Psoas muscle (tissue), 8 donors: ENCODE measurements around the gene CLSTN2. TPM values are rescaled to one million over a fixed set of nuclear protein-coding genes. Genes with fewer than 3 reads are reported as not detected.

Source experiments
- ATAC-seq, 4 donors: fragments of 200-7000 bp; cut with Tn5 transposase; one replicate each; pipeline ENCODE4 v1.9.1; 2020; ENCODE audit warnings: moderate library complexity in 3 of 4, mild to moderate bottlenecking in 2 of 4
- DNase-seq, 2 donors: peaks; one replicate each; pipeline ENCODE4 v3.0.0-alpha.2; 2020
- H3K27ac ChIP-seq: fragments of 200-600 bp; one replicate; pipeline ENCODE4 v1.8.0; 2022
- H3K27me3 ChIP-seq, 3 donors: fragments of 200-600 bp in 1 of 3; one replicate each; pipeline versions ENCODE4 v1.6.1 to v1.8.0; 2013 to 2022; ENCODE audit warnings: low read length in 2 of 3, mild to moderate bottlenecking in 2 of 3, moderate library complexity in 1 of 3; ENCODE audit not compliant: insufficient read depth in 3 of 3
- H3K36me3 ChIP-seq, 2 donors: fragments of 200-600 bp in 1 of 2; one replicate each; pipeline versions ENCODE4 v1.6.1 to v1.8.0; 2013 to 2022; ENCODE audit warnings: low read depth in 1 of 2, mild to moderate bottlenecking in 1 of 2, moderate library complexity in 1 of 2; ENCODE audit not compliant: insufficient read depth in 1 of 2
- H3K4me1 ChIP-seq: fragments of 200-600 bp; one replicate; pipeline ENCODE4 v1.8.0; 2022
- H3K4me3 ChIP-seq: fragments of 200-600 bp; one replicate; pipeline ENCODE4 v1.8.0; 2022; ENCODE audit warnings: mild to moderate bottlenecking
- H3K9me3 ChIP-seq: fragments of 200-600 bp; one replicate; pipeline ENCODE4 v1.8.0; 2022
- CTCF ChIP-seq: fragments of 200-600 bp; IDR thresholded peaks from one replicate; pipeline ENCODE4 v1.8.0; 2022; ENCODE audit warnings: antibody characterized with exemption
- WGBS, 3 donors: extraction: QIAGEN DNeasy Blood & Tissue Kit; methylation state at CpG; one replicate each; pipeline versions ENCODE4 v1.1.6 to v1.1.7; 2013; 5-methylcytosine and 5-hydroxymethylcytosine counted together
- intact Hi-C, 2 donors: fragments of 100-400 bp; cut with DNase I; formaldehyde crosslinking; loops; one replicate each; pipeline versions ENCODE4 v1.11.0 to v1.14.2; 2022
- polyA plus RNA-seq, 3 donors: library from polyadenylated mRNA; stranded (reverse); fragments of 200-250 nt; gene quantifications; one replicate each; pipeline ENCODE4 v1.2.3, GENCODE V29; 2013
- total RNA-seq, 4 donors: library from RNA; stranded (reverse); fragmentation: NEBNext Ultra II Directional in 2 of 4; extraction: Animal tissue kit (Norgen Biotek cat#: 25700) in 2 of 4; gene quantifications; one replicate each; pipeline versions ENCODE4 v1.2.1 to v1.2.4, GENCODE V29; 2021 to 2023
- donor health status: healthy with polysubstance abuse.
- donor health status: DM: no; HTN: no; CAD: no; lungs with moderate emphysema.
- donor health status: Bipolar disorder and iron deficiency.
- donor health status: healthy.
- donor health status: DM: yes; HTN: yes; CAD: no.
- donor health status: DM: no; HTN: no; CAD: no.
- donor health status: DM: no; HTN: no; CAD: no.
- donor health status: DM: yes; HTN: yes; CAD: no.

Gene CLSTN2
- total and polyA plus RNA-seq, 7 donors, result 0.24 to 5.0 (median 1.5) TPM

GRCh38 chr3:140568131-140568530 is 633.1 kb downstream of the CLSTN2 start:
- intact Hi-C loops, result no loop called here
- TF ChIP-seq CTCF, result no peak
- 89 to 93% (median 91%) methylated on average over 2 of the region's 2 CpGs for WGBS, 3 donors
- Histone ChIP-seq H3K9me3 (no peaks in the 10 kb centered on the region), H3K4me1 (no peaks in the 10 kb centered on the region), H3K27ac (no peak overlapping the region), H3K36me3 (no peaks in the 10 kb centered on the region), H3K27me3 (no peaks in the 10 kb centered on the region), H3K4me3 (no peak overlapping the region)
- DNase-seq (no peak), ATAC-seq (no peak)

- peak; percentile 26 to 75 for DNase-seq
- no peaks in the 10 kb centered on the region for H3K9me3 ChIP-seq
- TF ChIP-seq CTCF, result no peak
- WGBS, 3 donors, result 57 to 60% (median 58%) methylated on average over 3 of the region's 3 CpGs
- peak in 2 of 4 donors; percentile 34 to 45 for ATAC-seq
- H3K4me3 ChIP-seq, result no peak overlapping the region
- H3K36me3 ChIP-seq, result no peaks in the 10 kb centered on the region
- H3K27ac ChIP-seq, result no peak overlapping the region
- intact Hi-C loops, result no loop called here
- H3K4me1 ChIP-seq, result no peaks in the 10 kb centered on the region
- H3K27me3 ChIP-seq, result no peaks in the 10 kb centered on the region
These were observed 634.0 kb downstream of the CLSTN2 start for GRCh38 chr3:140568842-140569520.

GRCh38 chr3:140570602-140571001 is 635.6 kb downstream of the CLSTN2 start:
- H3K4me1 ChIP-seq, result no peaks in the 10 kb centered on the region
- 40 to 53% (median 48%) methylated on average over 3 of the region's 3 CpGs for WGBS, 3 donors
- no peak overlapping the region for H3K4me3 ChIP-seq
- no peak for TF ChIP-seq CTCF
- H3K27ac ChIP-seq, result no peak overlapping the region
- ATAC-seq (no peak), DNase-seq (no peak)
- H3K9me3 ChIP-seq, result no peaks in the 10 kb centered on the region
- intact Hi-C loops, result no loop called here
- H3K36me3 ChIP-seq, result no peaks in the 10 kb centered on the region
- H3K27me3 ChIP-seq, result no peaks in the 10 kb centered on the region

GRCh38 chr3:140571836-140572235 is 636.9 kb downstream of the CLSTN2 start:
- H3K27ac ChIP-seq, result no peak overlapping the region
- no peaks in the 10 kb centered on the region for H3K9me3 ChIP-seq
- no peak for DNase-seq
- no peak overlapping the region for H3K4me3 ChIP-seq
- no peak for TF ChIP-seq CTCF
- ATAC-seq, result no peak
- H3K27me3 ChIP-seq, result no peaks in the 10 kb centered on the region
- intact Hi-C loops, result no loop called here
- no peaks in the 10 kb centered on the region for H3K4me1 ChIP-seq
- no peaks in the 10 kb centered on the region for H3K36me3 ChIP-seq
- 35 to 53% (median 46%) methylated on average over 1 of the region's 1 CpG for WGBS, 3 donors

- Histone ChIP-seq H3K27ac (no peak overlapping the region), H3K36me3 (no peaks in the 10 kb centered on the region), H3K4me3 (no peak overlapping the region), H3K27me3 (no peaks in the 10 kb centered on the region), H3K9me3 (no peaks in the 10 kb centered on the region), H3K4me1 (no peaks in the 10 kb centered on the region)
- ATAC-seq, result no peak
- 83 to 100% (median 86%) methylated on average over 1 of the region's 1 CpG for WGBS, 3 donors
- DNase-seq, result no peak
- TF ChIP-seq CTCF, result no peak
- intact Hi-C loops, result no loop called here
These were observed 637.3 kb downstream of the CLSTN2 start for GRCh38 chr3:140572334-140572733.
